G401.6 (cell line): ENCODE results near the gene AATK.
"Not testable (repeated sequence)": the region's sequence is repeated elsewhere in the genome, so short reads cannot be mapped to it uniquely, and the experiment has no call there.

Source experiments
- FAIRE-seq: peaks from 2 replicates; lab custom pipeline; 2012; peaks lifted over from hg19 to GRCh38; lab: Jason Lieb, UNC

The AATK gene

GRCh38 chr17:81091774-81092517 lies 74.1 kb downstream of the AATK start:
- no peak for FAIRE-seq

GRCh38 chr17:81091154-81091553 lies 74.9 kb downstream of the AATK start:
- FAIRE-seq: no peak

- no peak for FAIRE-seq
Measured at GRCh38 chr17:81090361-81091136, 75.5 kb downstream of the AATK start.

- FAIRE-seq: no peak
Measured at GRCh38 chr17:81086789-81087551, 79.1 kb downstream of the AATK start.

GRCh38 chr17:81085420-81085911 lies 80.6 kb downstream of the AATK start:
- no peak for FAIRE-seq

- FAIRE-seq: no peak
Measured at GRCh38 chr17:81084680-81085419, 81.2 kb downstream of the AATK start.

- FAIRE-seq: no peak
Measured at GRCh38 chr17:81083125-81083765, 82.8 kb downstream of the AATK start.

GRCh38 chr17:81082177-81083073 lies 83.6 kb downstream of the AATK start:
- no peak for FAIRE-seq

GRCh38 chr17:81081222-81082176 lies 84.5 kb downstream of the AATK start:
- FAIRE-seq: no peak

- FAIRE-seq: no peak
Measured at GRCh38 chr17:81080019-81080418, 86.0 kb downstream of the AATK start.

GRCh38 chr17:81078026-81078913 lies 87.8 kb downstream of the AATK start:
- not testable (repeated sequence) for FAIRE-seq

- no peak for FAIRE-seq
Measured at GRCh38 chr17:81076141-81076679, 89.8 kb downstream of the AATK start.

GRCh38 chr17:81075307-81075706 lies 90.7 kb downstream of the AATK start:
- no peak for FAIRE-seq

GRCh38 chr17:81074875-81075274 lies 91.1 kb downstream of the AATK start:
- FAIRE-seq: no peak

GRCh38 chr17:81073967-81074839 lies 91.8 kb downstream of the AATK start:
- no peak for FAIRE-seq

- FAIRE-seq: no peak
Measured at GRCh38 chr17:81071761-81072741, 94.0 kb downstream of the AATK start.
